MCF 10A (cell line): ENCODE data around the gene UBR7. TPM values are rescaled to one million over a fixed set of nuclear protein-coding genes. Genes with fewer than 3 reads are reported as not detected.

Experiments used
- BruUV-seq: library from RNA; stranded (reverse); fragments of 400-500 nt; replicated peaks from 2 replicates; lab custom pipeline; 2021; lab: Mats Ljungman, UMichigan
- CTCF ChIA-PET: fragments of 300-600 bp; sonication (Branson Sonifier 250); formaldehyde crosslinking; extraction: SDS; loops from one replicate; lab custom pipeline; 2021; ENCODE audit warnings: antibody characterized with exemption, inconsistent platforms; lab: Yijun Ruan, JAX
- POLR2A ChIA-PET: fragments of 300-600, 350-650 bp; sonication (Branson Sonifier 250); formaldehyde crosslinking; extraction: SDS; loops from one replicate; lab custom pipeline; 2020; ENCODE audit warnings: antibody characterized with exemption, inconsistent platforms; lab: Yijun Ruan, JAX
- DNase-seq: peaks from one replicate; pipeline ENCODE4 v3.0.0-alpha.2; 2018; ENCODE audit not compliant: unreplicated experiment
- H3K27ac Mint-ChIP-seq: one replicate; pipeline ENCODE4 v1.8.0; 2022; ENCODE audit warnings: mild to moderate bottlenecking, low read depth, mixed read lengths; ENCODE audit not compliant: unreplicated experiment
- H3K27me3 Mint-ChIP-seq: one replicate; pipeline ENCODE4 v1.8.0; 2022; ENCODE audit warnings: mixed read lengths; ENCODE audit not compliant: insufficient read depth, unreplicated experiment
- H3K36me3 Mint-ChIP-seq: one replicate; pipeline ENCODE4 v1.8.0; 2022; ENCODE audit warnings: mild to moderate bottlenecking, moderate library complexity, mixed read lengths; ENCODE audit not compliant: insufficient read depth, unreplicated experiment
- H3K4me1 Mint-ChIP-seq: one replicate; pipeline ENCODE4 v1.8.0; 2022; ENCODE audit warnings: mixed read lengths; ENCODE audit not compliant: insufficient read depth, unreplicated experiment
- H3K4me3 Mint-ChIP-seq: one replicate; pipeline ENCODE4 v1.8.0; 2022; ENCODE audit warnings: mild to moderate bottlenecking, moderate library complexity, mixed read lengths; ENCODE audit not compliant: unreplicated experiment
- H3K9me3 Mint-ChIP-seq: one replicate; pipeline ENCODE4 v1.8.0; 2022; ENCODE audit warnings: mixed read lengths; ENCODE audit not compliant: unreplicated experiment
- intact Hi-C: fragments of 100-400 bp; cut with micrococcal nuclease; formaldehyde crosslinking; loops from 2 replicates; pipeline ENCODE4 v1.14.1; 2022
- total RNA-seq: library from RNA; stranded (reverse); gene quantifications from 2 replicates; pipeline ENCODE4 v1.2.3, GENCODE V29; 2022
- TF ChIP-seq, protein P1 (sequence below): fragments of 200-600 bp; IDR thresholded peaks from one replicate; pipeline ENCODE4 v1.8.0; 2022; ENCODE audit warnings: antibody characterized with exemption, mild to moderate bottlenecking; ENCODE audit not compliant: unreplicated experiment

The UBR7 gene
- total RNA-seq, 1 experiment from 2014 or later, result 12.7 TPM

DNA sequence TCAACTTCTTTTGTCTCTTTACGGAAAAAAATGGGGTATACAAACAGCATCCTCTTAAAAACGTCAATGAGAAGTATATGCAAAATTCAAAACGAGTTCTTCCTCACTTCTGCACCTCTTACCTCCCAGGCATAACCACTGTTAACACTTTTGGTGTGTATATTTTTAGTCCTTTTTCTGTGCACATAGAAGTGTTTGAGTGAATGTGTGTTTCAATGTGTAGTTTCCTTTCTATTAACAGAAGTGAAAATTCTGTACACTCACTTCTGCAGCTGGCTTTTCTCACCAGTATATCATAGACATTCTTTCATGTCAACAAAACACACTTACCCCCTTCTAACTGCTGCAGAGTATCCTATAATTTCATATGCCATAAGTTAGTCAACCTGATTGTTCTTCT lies 5.4 kb downstream of the UBR7 start:
- TF ChIP-seq, protein P1, sequence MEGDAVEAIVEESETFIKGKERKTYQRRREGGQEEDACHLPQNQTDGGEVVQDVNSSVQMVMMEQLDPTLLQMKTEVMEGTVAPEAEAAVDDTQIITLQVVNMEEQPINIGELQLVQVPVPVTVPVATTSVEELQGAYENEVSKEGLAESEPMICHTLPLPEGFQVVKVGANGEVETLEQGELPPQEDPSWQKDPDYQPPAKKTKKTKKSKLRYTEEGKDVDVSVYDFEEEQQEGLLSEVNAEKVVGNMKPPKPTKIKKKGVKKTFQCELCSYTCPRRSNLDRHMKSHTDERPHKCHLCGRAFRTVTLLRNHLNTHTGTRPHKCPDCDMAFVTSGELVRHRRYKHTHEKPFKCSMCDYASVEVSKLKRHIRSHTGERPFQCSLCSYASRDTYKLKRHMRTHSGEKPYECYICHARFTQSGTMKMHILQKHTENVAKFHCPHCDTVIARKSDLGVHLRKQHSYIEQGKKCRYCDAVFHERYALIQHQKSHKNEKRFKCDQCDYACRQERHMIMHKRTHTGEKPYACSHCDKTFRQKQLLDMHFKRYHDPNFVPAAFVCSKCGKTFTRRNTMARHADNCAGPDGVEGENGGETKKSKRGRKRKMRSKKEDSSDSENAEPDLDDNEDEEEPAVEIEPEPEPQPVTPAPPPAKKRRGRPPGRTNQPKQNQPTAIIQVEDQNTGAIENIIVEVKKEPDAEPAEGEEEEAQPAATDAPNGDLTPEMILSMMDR, result no peak
- Mint-ChIP-seq H3K4me1 (peaks cover 6% of the 10 kb centered on the region), H3K27ac (no peak overlapping the region), H3K27me3 (no peaks in the 10 kb centered on the region), H3K9me3 (no peaks in the 10 kb centered on the region), H3K4me3 (no peak overlapping the region), H3K36me3 (peaks cover 60% of the 10 kb centered on the region)
- POLR2A ChIA-PET, result no interaction called here
- intact Hi-C loops, result no loop called here
- no TSS peak for BruUV-seq
- CTCF ChIA-PET, result interaction anchor here (1.0 kb wide), 1 partner anchor 267 kb away, joined by 4 read pairs; no protein-coding TSS in a partner anchor
- DNase-seq, result no peak

DNA sequence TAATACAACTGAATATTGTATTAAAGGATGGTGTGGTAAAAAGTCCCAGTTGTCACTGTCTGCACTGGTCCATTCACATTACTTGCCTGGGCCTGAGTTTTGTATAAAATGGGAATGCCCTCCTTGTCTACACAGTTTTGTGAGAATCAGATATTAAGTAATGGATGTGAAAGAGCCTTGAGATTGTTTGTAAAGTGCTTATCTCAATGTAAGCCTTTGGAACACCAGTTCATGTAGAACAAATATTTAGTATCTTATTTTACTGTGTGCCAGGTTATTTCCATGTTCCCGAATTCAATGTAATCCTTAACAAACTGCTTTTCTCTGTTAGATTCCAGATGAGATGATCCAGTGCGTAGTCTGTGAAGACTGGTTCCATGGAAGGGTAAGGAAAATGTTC lies 7.5 kb downstream of the UBR7 start:
- ChIA-PET POLR2A (no interaction called here), CTCF (no interaction called here)
- intact Hi-C loops, result no loop called here
- no TSS peak for BruUV-seq
- peaks cover 81% of the 10 kb centered on the region for H3K36me3 Mint-ChIP-seq
- no peak overlapping the region for H3K27ac Mint-ChIP-seq
- H3K9me3 Mint-ChIP-seq, result no peaks in the 10 kb centered on the region
- no peaks in the 10 kb centered on the region for H3K4me1 Mint-ChIP-seq
- TF ChIP-seq, protein P1, result no peak
- H3K4me3 Mint-ChIP-seq, result no peak overlapping the region
- H3K27me3 Mint-ChIP-seq, result no peaks in the 10 kb centered on the region
- no peak for DNase-seq

DNA sequence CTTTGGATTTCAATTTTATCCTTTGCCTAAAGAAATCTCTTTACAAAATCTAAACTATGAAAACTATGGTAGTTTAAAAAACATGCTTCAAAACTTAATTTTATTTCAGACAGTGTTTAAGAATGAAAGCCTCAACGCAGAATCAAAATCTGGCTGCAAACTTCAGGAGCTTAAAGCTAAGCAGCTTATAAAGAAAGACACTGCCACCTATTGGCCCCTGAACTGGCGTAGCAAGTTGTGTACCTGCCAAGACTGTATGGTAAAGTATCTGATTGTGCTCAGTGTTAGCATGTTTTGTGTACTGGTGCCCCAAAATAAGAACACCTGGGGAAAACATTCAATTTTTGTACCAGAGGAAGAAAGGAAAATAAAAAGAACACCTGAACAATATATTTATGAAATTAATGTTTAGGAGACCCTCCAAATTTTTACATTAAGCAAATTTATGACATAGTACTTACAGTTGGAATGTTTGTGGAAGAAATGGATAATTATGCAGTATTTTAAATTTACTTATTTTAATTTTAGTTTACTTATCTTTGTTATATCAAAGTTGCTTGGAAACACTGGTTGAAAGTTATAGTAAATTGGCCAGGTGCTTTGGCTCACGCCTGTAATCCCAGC lies 12.2 kb downstream of the UBR7 start:
- no TSS peak for BruUV-seq
- Mint-ChIP-seq H3K27ac (no peak overlapping the region), H3K4me1 (no peaks in the 10 kb centered on the region), H3K4me3 (no peak overlapping the region), H3K36me3 (peaks cover 86% of the 10 kb centered on the region), H3K9me3 (no peaks in the 10 kb centered on the region), H3K27me3 (no peaks in the 10 kb centered on the region)
- ChIA-PET POLR2A (interaction anchor here (0.6 to 0.8 kb wide), 3 partner anchors 12 to 305 kb away, joined by 3 to 6 read pairs (median 4); partner anchors contain the start of genes GON7 and UBR7), CTCF (interaction anchor here (0.6 to 2.1 kb wide), 10 partner anchors 11 to 1332 kb away, joined by 3 to 6 read pairs (median 4); no protein-coding TSS in a partner anchor)
- intact Hi-C loops, result loop anchor here (5.0 kb wide), 1 partner anchor 337 kb away; no protein-coding TSS in a partner anchor
- peak; percentile 67 for DNase-seq
- TF ChIP-seq, protein P1, result peak; percentile 78

DNA sequence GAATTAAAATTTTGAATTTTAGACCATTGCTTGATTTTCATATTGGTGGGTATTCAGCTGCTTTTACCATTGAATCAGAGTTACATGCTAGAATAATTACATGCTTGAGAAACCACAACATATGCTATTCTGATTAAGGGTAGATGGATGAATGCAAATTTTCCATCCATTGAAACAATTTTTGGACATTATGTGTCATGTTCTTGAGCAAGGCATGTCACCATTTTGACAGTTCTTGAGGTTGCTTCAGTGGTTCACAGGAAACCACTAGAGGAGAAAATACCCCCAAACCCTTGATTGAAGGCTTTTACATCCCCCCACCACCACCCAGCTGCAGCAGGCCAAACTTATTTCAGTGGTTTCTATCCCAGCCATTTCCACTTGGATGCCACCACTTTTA lies 13.5 kb downstream of the UBR7 start:
- DNase-seq, result no peak
- Mint-ChIP-seq H3K9me3 (no peaks in the 10 kb centered on the region), H3K27ac (no peak overlapping the region), H3K36me3 (peaks cover 88% of the 10 kb centered on the region), H3K4me1 (no peaks in the 10 kb centered on the region), H3K27me3 (no peaks in the 10 kb centered on the region), H3K4me3 (no peak overlapping the region)
- CTCF ChIA-PET, result interaction anchor here (0.6 to 1.9 kb wide), 4 partner anchors 13 to 265 kb away, joined by 3 to 4 read pairs (median 3); no protein-coding TSS in a partner anchor
- BruUV-seq, result no TSS peak
- intact Hi-C loops, result no loop called here
- POLR2A ChIA-PET, result no interaction called here
- TF ChIP-seq, protein P1, result no peak
